ENCODE results near the gene SHBG. TPM values are rescaled to one million over a fixed set of nuclear protein-coding genes. Genes with fewer than 3 reads are reported as not detected.

SHBG gene, protein sequence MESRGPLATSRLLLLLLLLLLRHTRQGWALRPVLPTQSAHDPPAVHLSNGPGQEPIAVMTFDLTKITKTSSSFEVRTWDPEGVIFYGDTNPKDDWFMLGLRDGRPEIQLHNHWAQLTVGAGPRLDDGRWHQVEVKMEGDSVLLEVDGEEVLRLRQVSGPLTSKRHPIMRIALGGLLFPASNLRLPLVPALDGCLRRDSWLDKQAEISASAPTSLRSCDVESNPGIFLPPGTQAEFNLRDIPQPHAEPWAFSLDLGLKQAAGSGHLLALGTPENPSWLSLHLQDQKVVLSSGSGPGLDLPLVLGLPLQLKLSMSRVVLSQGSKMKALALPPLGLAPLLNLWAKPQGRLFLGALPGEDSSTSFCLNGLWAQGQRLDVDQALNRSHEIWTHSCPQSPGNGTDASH
- 0.47 to 0.70 TPM (median 0.64 TPM) in 5 replicates for total RNA-seq (2022; extraction: Qiagen RNA extraction; ENCODE audit: low read depth)

GRCh38 chr17:7629939-7630571 lies at the start of gene SHBG:
Gene SHBG, plus strand, starts transcription at chr17:7630135. Its CDS starts 38 bp downstream, at chr17:7630173.

DNA sequence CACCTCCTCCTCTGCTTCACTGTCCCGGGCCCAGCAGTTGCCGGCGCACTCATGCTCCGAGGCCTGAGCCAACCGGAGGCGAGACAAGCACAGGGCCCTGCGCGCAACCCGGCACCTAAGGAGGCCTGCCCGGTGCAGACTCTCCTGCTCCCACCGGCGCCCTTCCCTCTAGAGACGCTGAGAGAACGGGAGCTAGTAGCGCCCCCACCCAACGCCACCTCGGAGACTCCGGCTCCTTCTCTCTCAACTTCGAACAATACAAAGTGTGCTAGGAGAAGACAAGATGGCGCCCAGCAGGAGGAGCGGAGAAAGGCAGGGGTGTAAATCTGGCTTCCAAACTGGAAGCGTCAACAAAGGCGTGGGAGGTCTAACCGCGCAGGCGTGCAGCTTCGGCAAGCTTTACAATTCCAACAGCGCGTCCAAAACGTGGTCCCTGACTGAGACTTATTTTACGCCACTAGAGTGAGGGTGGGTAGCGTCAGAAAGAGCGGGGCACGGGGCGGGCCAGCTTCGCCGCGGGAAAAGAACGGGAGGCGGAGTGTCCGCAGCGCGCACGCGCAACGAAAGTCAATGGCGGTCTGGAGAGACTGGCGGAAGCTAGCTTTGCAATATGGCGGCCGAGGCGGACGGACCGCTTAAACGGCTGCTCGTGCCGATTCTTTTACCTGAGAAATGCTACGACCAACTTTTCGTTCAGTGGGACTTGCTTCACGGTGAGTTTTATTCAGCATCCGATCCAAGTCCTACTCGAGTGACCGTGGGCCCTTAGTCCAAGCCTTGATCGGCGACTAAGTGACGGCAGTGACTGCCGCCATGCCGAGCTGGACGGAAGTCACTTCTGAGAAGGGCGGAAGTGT lies 46.5 kb upstream of the SHBG start, which contains the start of gene MPDU1:
Gene MPDU1, plus strand, starts transcription at position 600 of the 857 bp plus-strand sequence. Its CDS starts 11 bp downstream, at position 611.

GRCh38 chr17:7589891-7590691 lies 39.8 kb upstream of the SHBG start, which contains the start of gene SOX15:
Gene SOX15, minus strand, starts transcription at chr17:7590094. Its CDS starts 418 bp downstream, at chr17:7589676.

DNA sequence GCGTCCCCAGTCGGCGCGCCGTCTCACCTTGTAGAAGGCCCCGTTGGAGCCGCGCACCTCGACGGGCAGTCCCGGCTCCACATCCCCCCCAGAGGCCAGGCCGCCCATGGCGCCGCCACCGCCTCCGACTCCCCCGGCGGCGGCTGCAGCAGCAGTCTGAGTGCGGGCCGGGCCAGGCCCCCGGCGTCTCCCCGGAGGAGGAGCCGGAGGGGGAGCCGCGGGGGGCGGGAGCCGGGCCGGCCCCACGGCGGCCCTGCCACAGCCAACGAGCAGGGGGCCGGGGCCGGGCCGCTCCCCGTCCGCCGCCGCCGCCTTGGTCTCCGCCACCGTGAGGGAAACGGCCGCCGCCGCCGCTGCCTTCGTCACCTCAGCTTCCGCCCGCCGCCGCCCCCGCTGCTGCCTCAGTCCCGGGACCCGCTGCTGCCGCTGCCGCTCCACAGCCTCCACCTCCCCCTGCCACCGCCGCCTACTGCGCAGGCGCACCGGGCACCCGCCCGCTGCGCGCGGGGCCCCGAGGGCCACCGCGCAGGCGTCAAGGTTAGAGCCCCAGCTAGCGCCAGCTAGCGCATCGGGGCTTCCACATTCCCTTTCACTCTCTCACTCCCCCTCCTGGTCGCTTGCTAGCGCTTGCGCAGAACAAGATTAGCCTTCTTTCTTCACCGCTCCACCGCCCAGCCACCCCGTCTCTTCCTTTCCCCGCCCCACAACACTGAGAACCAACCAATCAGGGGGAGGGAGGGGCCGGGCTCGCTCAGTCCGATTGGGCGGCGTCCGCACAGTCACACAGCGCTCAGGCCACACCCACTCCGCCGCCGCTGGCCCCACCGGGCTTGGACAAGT lies 15.3 kb upstream of the SHBG start, which contains the start of gene FXR2:
Gene FXR2, minus strand, starts transcription at position 473 of the 840 bp plus-strand sequence. Its CDS starts 365 bp downstream, at position 108.

GRCh38 chr17:7627250-7628121 lies 2.4 kb upstream of the SHBG start, which contains the start of gene SAT2:
Gene SAT2, minus strand, starts transcription at chr17:7627821. Its CDS starts 186 bp downstream, at chr17:7627635.

GRCh38 chr17:7650509-7651096 lies 20.7 kb downstream of the SHBG start, which contains the start of gene ATP1B2:
Gene ATP1B2, plus strand, starts transcription at chr17:7650926. Its CDS starts 593 bp downstream, at chr17:7651519.

Other genes starting within 250 kb of the SHBG start
- 1.5 to 2.1 TPM (median 1.9 TPM) in 5 replicates for gene TNK1, start 249.0 kb upstream of the SHBG start, total RNA-seq (2022; extraction: Qiagen RNA extraction; ENCODE audit: low read depth)
- 35.0 to 47.4 TPM (median 36.8 TPM) in 5 replicates for gene PLSCR3, start 235.6 kb upstream of the SHBG start, total RNA-seq (2022; extraction: Qiagen RNA extraction; ENCODE audit: low read depth)
- gene TMEM256, start 226.0 kb upstream of the SHBG start, total RNA-seq (2022; extraction: Qiagen RNA extraction; ENCODE audit: low read depth) = 183 to 235 TPM (median 214 TPM) in 5 replicates
- gene NLGN2, start 222.3 kb upstream of the SHBG start, total RNA-seq (2022; extraction: Qiagen RNA extraction; ENCODE audit: low read depth) = 13.0 to 21.8 TPM (median 16.6 TPM) in 5 replicates
- gene SPEM1, start 209.8 kb upstream of the SHBG start, total RNA-seq (2022; extraction: Qiagen RNA extraction; ENCODE audit: low read depth) = not detected in 5 replicates
- gene SPEM2, start 204.5 kb upstream of the SHBG start, total RNA-seq (2022; extraction: Qiagen RNA extraction; ENCODE audit: low read depth) = 0.08 TPM in 1 of 5 replicates, not detected in the others
- not detected in 5 replicates for gene SPEM3, start 201.3 kb upstream of the SHBG start, total RNA-seq (2022; extraction: Qiagen RNA extraction; ENCODE audit: low read depth)
- 8.7 to 15.2 TPM (median 12.6 TPM) in 5 replicates for gene TMEM102, start 194.7 kb upstream of the SHBG start, total RNA-seq (2022; extraction: Qiagen RNA extraction; ENCODE audit: low read depth)
- gene FGF11, start 190.6 kb upstream of the SHBG start, total RNA-seq (2022; extraction: Qiagen RNA extraction; ENCODE audit: low read depth) = 0.74 to 1.4 TPM (median 1.2 TPM) in 5 replicates
- 5.7 to 8.0 TPM (median 7.2 TPM) in 5 replicates for gene CHRNB1, start 185.1 kb upstream of the SHBG start, total RNA-seq (2022; extraction: Qiagen RNA extraction; ENCODE audit: low read depth)
- 17.8 to 24.3 TPM (median 22.7 TPM) in 5 replicates for gene ZBTB4, start 150.5 kb upstream of the SHBG start, total RNA-seq (2022; extraction: Qiagen RNA extraction; ENCODE audit: low read depth)
- not detected in 5 replicates for gene SLC35G6, start 148.7 kb upstream of the SHBG start, total RNA-seq (2022; extraction: Qiagen RNA extraction; ENCODE audit: low read depth)
- gene POLR2A, start 145.8 kb upstream of the SHBG start, total RNA-seq (2022; extraction: Qiagen RNA extraction; ENCODE audit: low read depth) = 62.1 to 84.5 TPM (median 77.7 TPM) in 5 replicates
- 8.8 to 13.0 TPM (median 10.7 TPM) in 5 replicates for gene TNFSF12, start 81.1 kb upstream of the SHBG start, total RNA-seq (2022; extraction: Qiagen RNA extraction; ENCODE audit: low read depth)
- gene TNFSF13, start 71.4 kb upstream of the SHBG start, total RNA-seq (2022; extraction: Qiagen RNA extraction; ENCODE audit: low read depth) = 0.72 to 1.5 TPM (median 1.1 TPM) in 5 replicates
- 93.8 to 107 TPM (median 95.9 TPM) in 5 replicates for gene SENP3, start 68.2 kb upstream of the SHBG start, total RNA-seq (2022; extraction: Qiagen RNA extraction; ENCODE audit: low read depth)
- 31.7 to 44.5 TPM (median 39.7 TPM) in 5 replicates for gene CD68, start 50.5 kb upstream of the SHBG start, total RNA-seq (2022; extraction: Qiagen RNA extraction; ENCODE audit: low read depth)
- gene MPDU1, start 46.3 kb upstream of the SHBG start, total RNA-seq (2022; extraction: Qiagen RNA extraction; ENCODE audit: low read depth) = 117 to 140 TPM (median 122 TPM) in 5 replicates
- gene SOX15, start 40.0 kb upstream of the SHBG start, total RNA-seq (2022; extraction: Qiagen RNA extraction; ENCODE audit: low read depth) = 0.16 to 0.30 TPM (median 0.19 TPM) in 5 replicates
- gene FXR2, start 15.2 kb upstream of the SHBG start, total RNA-seq (2022; extraction: Qiagen RNA extraction; ENCODE audit: low read depth) = 52.7 to 63.1 TPM (median 62.0 TPM) in 5 replicates
- gene SAT2, start 2.3 kb upstream of the SHBG start, total RNA-seq (2022; extraction: Qiagen RNA extraction; ENCODE audit: low read depth) = 70.6 to 108 TPM (median 81.7 TPM) in 5 replicates
- 0.13 to 0.42 TPM (median 0.27 TPM) in 5 replicates for gene ATP1B2, start 20.8 kb downstream of the SHBG start, total RNA-seq (2022; extraction: Qiagen RNA extraction; ENCODE audit: low read depth)
- 46.4 to 54.0 TPM (median 52.3 TPM) in 5 replicates for gene TP53, start 57.4 kb downstream of the SHBG start, total RNA-seq (2022; extraction: Qiagen RNA extraction; ENCODE audit: low read depth)
- 33.8 to 47.6 TPM (median 43.3 TPM) in 5 replicates for gene WRAP53, start 58.3 kb downstream of the SHBG start, total RNA-seq (2022; extraction: Qiagen RNA extraction; ENCODE audit: low read depth)
- gene EFNB3, start 75.1 kb downstream of the SHBG start, total RNA-seq (2022; extraction: Qiagen RNA extraction; ENCODE audit: low read depth) = 0.85 to 1.9 TPM (median 1.7 TPM) in 5 replicates
- 0.01 to 0.02 TPM (median 0.02 TPM) in 3 of 5 replicates, not detected in the others for gene DNAH2, start 87.6 kb downstream of the SHBG start, total RNA-seq (2022; extraction: Qiagen RNA extraction; ENCODE audit: low read depth)
- 13.2 to 24.6 TPM (median 20.3 TPM) in 5 replicates for gene KDM6B, start 204.1 kb downstream of the SHBG start, total RNA-seq (2022; extraction: Qiagen RNA extraction; ENCODE audit: low read depth)
- 0.31 to 1.5 TPM (median 0.71 TPM) in 5 replicates for gene TMEM88, start 224.9 kb downstream of the SHBG start, total RNA-seq (2022; extraction: Qiagen RNA extraction; ENCODE audit: low read depth)
- gene NAA38, start 227.4 kb downstream of the SHBG start, total RNA-seq (2022; extraction: Qiagen RNA extraction; ENCODE audit: low read depth) = 188 to 252 TPM (median 226 TPM) in 5 replicates
- 17.6 to 22.4 TPM (median 21.6 TPM) in 5 replicates for gene CYB5D1, start 227.9 kb downstream of the SHBG start, total RNA-seq (2022; extraction: Qiagen RNA extraction; ENCODE audit: low read depth)